H54 (cell line): ENCODE results near the gene SHMT2.

Source experiments
- DNase-seq: peaks from one replicate; pipeline ENCODE4 v3.0.0; 2011; ENCODE audit warnings: low spot score, mixed read lengths; ENCODE audit not compliant: insufficient read length
- FAIRE-seq: peaks from 3 replicates; lab custom pipeline; 2011; peaks lifted over from hg19 to GRCh38; lab: Jason Lieb, UNC
- POLR2A ChIP-seq: IDR thresholded peaks from 2 replicates; pipeline ENCODE4 v1.6.1; 2011; ENCODE audit warnings: low read depth, mild to moderate bottlenecking, low read length

The SHMT2 gene

GRCh38 chr12:57229634-57230380, at the start of gene SHMT2:
Gene SHMT2, plus strand, starts transcription at chr12:57229711. Its CDS starts 68 bp downstream, at chr12:57229779.
- peak; percentile 99 for DNase-seq
- FAIRE-seq, result peak; percentile 75
- peak; percentile 46 for TF ChIP-seq POLR2A

GRCh38 chr12:57180321-57180989, 49.1 kb upstream of the SHMT2 start:
- no peak for FAIRE-seq
- DNase-seq, result no peak
- TF ChIP-seq POLR2A, result no peak

GRCh38 chr12:57181072-57181471, 48.4 kb upstream of the SHMT2 start:
- FAIRE-seq (no peak), DNase-seq (no peak)
- TF ChIP-seq POLR2A, result no peak

GRCh38 chr12:57181561-57182155, 47.9 kb upstream of the SHMT2 start:
- TF ChIP-seq POLR2A, result no peak
- FAIRE-seq (no peak), DNase-seq (no peak)

GRCh38 chr12:57182918-57183575, 46.5 kb upstream of the SHMT2 start:
- TF ChIP-seq POLR2A, result no peak
- peak; percentile 97 for DNase-seq
- FAIRE-seq, result peak; percentile 75

- TF ChIP-seq POLR2A, result no peak
- FAIRE-seq (no peak), DNase-seq (no peak)
Observed at GRCh38 chr12:57183939-57184725, 45.4 kb upstream of the SHMT2 start.

- FAIRE-seq (no peak), DNase-seq (no peak)
- TF ChIP-seq POLR2A, result no peak
Observed at GRCh38 chr12:57185403-57185802, 44.1 kb upstream of the SHMT2 start.

- FAIRE-seq (no peak), DNase-seq (no peak)
Observed at GRCh38 chr12:57185906-57186508, 43.5 kb upstream of the SHMT2 start.

GRCh38 chr12:57187222-57188089, 42.1 kb upstream of the SHMT2 start:
- DNase-seq (no peak), FAIRE-seq (no peak)
- TF ChIP-seq POLR2A, result no peak

More at GRCh38 chr12:57185906-57186508, 43.5 kb upstream of the SHMT2 start:
- no peak for TF ChIP-seq POLR2A

- FAIRE-seq (no peak), DNase-seq (no peak)
- TF ChIP-seq POLR2A, result no peak
Observed at GRCh38 chr12:57188090-57188425, 41.5 kb upstream of the SHMT2 start.

- no peak for FAIRE-seq
- DNase-seq, result no peak
- no peak for TF ChIP-seq POLR2A
Observed at GRCh38 chr12:57190037-57190436, 39.5 kb upstream of the SHMT2 start.

GRCh38 chr12:57190821-57191220, 38.7 kb upstream of the SHMT2 start:
- TF ChIP-seq POLR2A, result no peak
- FAIRE-seq (no peak), DNase-seq (no peak)
